IMR-90 (cell line): ENCODE results near the gene SCIN.

Experiments
- CEBPB ChIP-seq: IDR thresholded peaks from 2 replicates; pipeline ENCODE4 v1.6.1; 2012; ENCODE audit warnings: low read depth, low read length, improper control_type of control experiment
- MXI1 ChIP-seq: IDR thresholded peaks from 2 replicates; pipeline ENCODE4 v1.6.1; 2012; ENCODE audit warnings: low read depth, mild to moderate bottlenecking, low read length, moderate library complexity, borderline replicate concordance

DNA sequence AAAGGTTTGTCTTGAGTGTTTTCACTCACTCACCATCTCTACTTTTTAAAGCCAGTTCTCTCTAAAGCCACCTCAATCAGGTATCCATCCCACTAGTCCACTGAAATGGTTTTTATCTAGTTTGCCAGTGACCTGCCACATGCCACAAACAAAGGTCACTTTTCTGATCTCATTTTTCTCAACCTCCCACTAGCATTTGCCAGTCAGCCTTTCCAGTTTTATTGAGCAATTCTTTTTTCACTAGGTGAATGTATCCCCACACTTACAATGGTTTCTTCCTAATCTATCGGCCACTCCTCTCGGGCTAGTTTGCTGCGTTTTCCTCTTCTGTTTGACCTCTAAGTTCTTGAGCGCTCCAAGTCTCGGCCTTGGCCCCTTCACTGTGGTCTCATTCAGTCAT is 72.0 kb downstream of the SCIN start:
- no peak for TF ChIP-seq CEBPB
- no peak for TF ChIP-seq MXI1
